ENCODE results near the gene PAX7. TPM values are rescaled to one million over a fixed set of nuclear protein-coding genes. Genes with fewer than 3 reads are reported as not detected.

Gene PAX7
- total RNA-seq, 2 donors from 2014 or later = not detected

GRCh38 chr1:18654599-18654998 is 24.0 kb downstream of the PAX7 start:
- DNase-seq = no peak
- no peak overlapping the region for H3K9ac ChIP-seq (ENCODE audit: low read depth in 2 of 2, low read length in 2 of 2)
- H3K27ac ChIP-seq = no peak overlapping the region
- intact Hi-C loops (cut with DNase I) = no loop called here
- peaks cover 45% of the 10 kb centered on the region for H3K27me3 ChIP-seq
- H3K9me3 ChIP-seq = no peaks in the 10 kb centered on the region
- no peak for TF ChIP-seq CTCF (IDR thresholded peaks at IDR 0.05)
- H3K36me3 ChIP-seq = no peaks in the 10 kb centered on the region
- H3K4me3 ChIP-seq = no peak overlapping the region
- H3K4me1 ChIP-seq = no peaks in the 10 kb centered on the region

- H3K36me3 ChIP-seq = no peaks in the 10 kb centered on the region
- no peak overlapping the region for H3K4me3 ChIP-seq
- no peaks in the 10 kb centered on the region for H3K4me1 ChIP-seq
- no peaks in the 10 kb centered on the region for H3K9me3 ChIP-seq
- peaks cover 19% of the 10 kb centered on the region for H3K27me3 ChIP-seq
- H3K9ac ChIP-seq (ENCODE audit: low read depth in 2 of 2, low read length in 2 of 2) = no peak overlapping the region
- no peak for DNase-seq
- H3K27ac ChIP-seq = no peak overlapping the region
- TF ChIP-seq CTCF (IDR thresholded peaks at IDR 0.05) = no peak
- intact Hi-C loops (cut with DNase I) = no loop called here
These were observed 27.0 kb downstream of the PAX7 start for GRCh38 chr1:18657506-18658201.

GRCh38 chr1:18658831-18659230 is 28.2 kb downstream of the PAX7 start:
- Histone ChIP-seq H3K27me3 (peaks cover 7% of the 10 kb centered on the region), H3K9ac (ENCODE audit: low read depth in 2 of 2, low read length in 2 of 2) (no peak overlapping the region), H3K9me3 (no peaks in the 10 kb centered on the region), H3K4me1 (no peaks in the 10 kb centered on the region), H3K27ac (no peak overlapping the region), H3K36me3 (no peaks in the 10 kb centered on the region), H3K4me3 (no peak overlapping the region)
- no peak for TF ChIP-seq CTCF (IDR thresholded peaks at IDR 0.05)
- DNase-seq = no peak
- intact Hi-C loops (cut with DNase I) = no loop called here

- Histone ChIP-seq H3K9me3 (no peaks in the 10 kb centered on the region), H3K36me3 (no peaks in the 10 kb centered on the region), H3K27me3 (no peaks in the 10 kb centered on the region), H3K27ac (no peak overlapping the region), H3K4me1 (no peaks in the 10 kb centered on the region), H3K9ac (ENCODE audit: low read depth in 2 of 2, low read length in 2 of 2) (no peak overlapping the region), H3K4me3 (no peak overlapping the region)
- DNase-seq = no peak
- no peak for TF ChIP-seq CTCF (IDR thresholded peaks at IDR 0.05)
- intact Hi-C loops (cut with DNase I) = no loop called here
These were observed 31.0 kb downstream of the PAX7 start for GRCh38 chr1:18661404-18662285.

- no peak overlapping the region for H3K4me3 ChIP-seq
- H3K4me1 ChIP-seq = no peaks in the 10 kb centered on the region
- no peak overlapping the region for H3K27ac ChIP-seq
- no peaks in the 10 kb centered on the region for H3K27me3 ChIP-seq
- no peaks in the 10 kb centered on the region for H3K36me3 ChIP-seq
- no peaks in the 10 kb centered on the region for H3K9me3 ChIP-seq
- no peak for DNase-seq
- intact Hi-C loops (cut with DNase I) = no loop called here
- no peak for TF ChIP-seq CTCF (IDR thresholded peaks at IDR 0.05)
- no peak overlapping the region for H3K9ac ChIP-seq (ENCODE audit: low read depth in 2 of 2, low read length in 2 of 2)
These were observed 31.6 kb downstream of the PAX7 start for GRCh38 chr1:18662286-18662639.

Data from colonic mucosa (tissue), 4 donors.